ENCODE data around the gene NDUFA8. TPM values are rescaled to one million over a fixed set of nuclear protein-coding genes. Genes with fewer than 3 reads are reported as not detected.
A peak's percentile ranks its signal among the peaks of the same experiment; 100 is the strongest.

NDUFA8 gene
- total RNA-seq (43.7 TPM), polyA plus RNA-seq (ENCODE audit: insufficient read depth in 1 of 8, insufficient read length in 8 of 8, low replicate concordance in 1 of 8) (10 to 100 TPM; 62.1 to 71.1 (median 65.1) TPM)
- long read RNA-seq, donor 1, transcript NDUFA8-201 (4 exons, 844 nt), result major isoform, 29 of 39 reads
- long read RNA-seq, donor 1, partial matches to known transcripts, result 10 of 39 reads
- long read RNA-seq, donor 1, other reads (novel, unspliced or antisense), result 0 of 39 reads
- long read RNA-seq, donor 2, transcript NDUFA8-201 (4 exons, 844 nt), result major isoform, 6 of 6 reads
- long read RNA-seq, donor 2, partial matches to known transcripts, result 0 of 6 reads
- long read RNA-seq, donor 2, other reads (novel, unspliced or antisense), result 0 of 6 reads
- long read RNA-seq, donor 3, transcript NDUFA8-201 (4 exons, 844 nt), result major isoform, 45 of 53 reads
- long read RNA-seq, donor 3, partial matches to known transcripts, result 8 of 53 reads
- long read RNA-seq, donor 3, other reads (novel, unspliced or antisense), result 0 of 53 reads
- long read RNA-seq, donor 4, transcript NDUFA8-201 (4 exons, 844 nt), result major isoform, 38 of 38 reads
- long read RNA-seq, donor 4, partial matches to known transcripts, result 0 of 38 reads
- long read RNA-seq, donor 4, other reads (novel, unspliced or antisense), result 0 of 38 reads
- long read RNA-seq, donor 5, transcript NDUFA8-201 (4 exons, 844 nt), result major isoform, 111 of 162 reads
- long read RNA-seq, donor 5, partial matches to known transcripts, result 46 of 162 reads
- long read RNA-seq, donor 5, other reads (novel, unspliced or antisense), result 5 of 162 reads
- long read RNA-seq, donor 6, transcript NDUFA8-201 (4 exons, 844 nt), result major isoform, 113 of 159 reads
- long read RNA-seq, donor 6, partial matches to known transcripts, result 41 of 159 reads
- long read RNA-seq, donor 6, other reads (novel, unspliced or antisense), result 5 of 159 reads
- long read RNA-seq, donor 7, transcript NDUFA8-201 (4 exons, 844 nt), result major isoform, 77 of 100 reads
- long read RNA-seq, donor 7, partial matches to known transcripts, result 23 of 100 reads
- long read RNA-seq, donor 7, other reads (novel, unspliced or antisense), result 0 of 100 reads
- long read RNA-seq, donor 8, transcript NDUFA8-201 (4 exons, 844 nt), result major isoform, 40 of 56 reads
- long read RNA-seq, donor 8, partial matches to known transcripts, result 16 of 56 reads
- long read RNA-seq, donor 8, other reads (novel, unspliced or antisense), result 0 of 56 reads
- long read RNA-seq, donor 9, transcript NDUFA8-201 (4 exons, 844 nt), result major isoform, 47 of 69 reads
- long read RNA-seq, donor 9, partial matches to known transcripts, result 22 of 69 reads
- long read RNA-seq, donor 9, other reads (novel, unspliced or antisense), result 0 of 69 reads
- long read RNA-seq, donor 10, transcript NDUFA8-201 (4 exons, 844 nt), result major isoform, 80 of 108 reads
- long read RNA-seq, donor 10, partial matches to known transcripts, result 28 of 108 reads
- long read RNA-seq, donor 10, other reads (novel, unspliced or antisense), result 0 of 108 reads
- long read RNA-seq, donor 11, transcript NDUFA8-201 (4 exons, 844 nt), result major isoform, 61 of 76 reads
- long read RNA-seq, donor 11, partial matches to known transcripts, result 15 of 76 reads
- long read RNA-seq, donor 11, other reads (novel, unspliced or antisense), result 0 of 76 reads

- H3K4me3 ChIP-seq (ENCODE audit: low read length), result peak within 1 kb of the TSS; percentile 95
- H3K9me3 ChIP-seq (replicated peaks; ENCODE audit: control insufficient read depth, low read depth, low read length), result peaks cover 5% of the 10 kb centered on the region
- H3K36me3 ChIP-seq (ENCODE audit: control insufficient read depth, insufficient read depth, low read length), result peaks cover 2% of the 10 kb centered on the region
- DNase-seq, result peak; percentile 98
- H3K4me1 ChIP-seq (ENCODE audit: control insufficient read depth, insufficient read depth, low read length), result peaks cover 7% of the 10 kb centered on the region
- peaks cover 1% of the 10 kb centered on the region for H3K27me3 ChIP-seq (ENCODE audit: control insufficient read depth, insufficient read depth, low read length)
- 1% methylated on average over 43 of the region's 56 CpGs for WGBS (ENCODE audit: insufficient coverage)
- peak within 1 kb of the TSS; percentile 77 for H3K27ac ChIP-seq (ENCODE audit: low read length)
Observed at GRCh38 chr9:122159026-122159924, at the start of gene NDUFA8, which contains the start of gene MORN5. Gene NDUFA8 (minus strand): TSS chr9:122159779. CDS start chr9:122159677, 102 bp downstream. Gene MORN5 (plus strand): TSS chr9:122159908. CDS start chr9:122159973, 65 bp downstream.

GRCh38 chr9:122207096-122207495, 47.5 kb upstream of the NDUFA8 start:
- Histone ChIP-seq H3K9me3 (replicated peaks; ENCODE audit: control insufficient read depth, low read depth, low read length) (no peaks in the 10 kb centered on the region), H3K36me3 (ENCODE audit: control insufficient read depth, insufficient read depth, low read length) (no peaks in the 10 kb centered on the region), H3K27ac (ENCODE audit: low read length) (no peak overlapping the region), H3K27me3 (ENCODE audit: control insufficient read depth, insufficient read depth, low read length) (peaks cover 15% of the 10 kb centered on the region), H3K4me3 (ENCODE audit: low read length) (no peak overlapping the region), H3K4me1 (ENCODE audit: control insufficient read depth, insufficient read depth, low read length) (peaks cover 39% of the 10 kb centered on the region)
- no peak for DNase-seq
- 53% methylated on average over 8 of the region's 9 CpGs for WGBS (ENCODE audit: insufficient coverage)

- no peak overlapping the region for H3K4me3 ChIP-seq (ENCODE audit: low read length)
- no peaks in the 10 kb centered on the region for H3K9me3 ChIP-seq (replicated peaks; ENCODE audit: control insufficient read depth, low read depth, low read length)
- no peak overlapping the region for H3K27ac ChIP-seq (ENCODE audit: low read length)
- no peaks in the 10 kb centered on the region for H3K36me3 ChIP-seq (ENCODE audit: control insufficient read depth, insufficient read depth, low read length)
- H3K4me1 ChIP-seq (ENCODE audit: control insufficient read depth, insufficient read depth, low read length), result peaks cover 45% of the 10 kb centered on the region
- H3K27me3 ChIP-seq (ENCODE audit: control insufficient read depth, insufficient read depth, low read length), result peaks cover 9% of the 10 kb centered on the region
- DNase-seq, result peak; percentile 65
- WGBS (ENCODE audit: insufficient coverage), result 57% methylated on average over 8 of the region's 9 CpGs
Observed at GRCh38 chr9:122206118-122207046, 46.8 kb upstream of the NDUFA8 start.

GRCh38 chr9:122205176-122205575, 45.6 kb upstream of the NDUFA8 start:
- H3K36me3 ChIP-seq (ENCODE audit: control insufficient read depth, insufficient read depth, low read length), result no peaks in the 10 kb centered on the region
- H3K4me3 ChIP-seq (ENCODE audit: low read length), result no peak overlapping the region
- 91% methylated on average over 6 of the region's 8 CpGs for WGBS (ENCODE audit: insufficient coverage)
- no peaks in the 10 kb centered on the region for H3K9me3 ChIP-seq (replicated peaks; ENCODE audit: control insufficient read depth, low read depth, low read length)
- H3K4me1 ChIP-seq (ENCODE audit: control insufficient read depth, insufficient read depth, low read length), result peaks cover 47% of the 10 kb centered on the region
- no peak overlapping the region for H3K27ac ChIP-seq (ENCODE audit: low read length)
- peaks cover 5% of the 10 kb centered on the region for H3K27me3 ChIP-seq (ENCODE audit: control insufficient read depth, insufficient read depth, low read length)
- no peak for DNase-seq

GRCh38 chr9:122204491-122204890, 44.9 kb upstream of the NDUFA8 start:
- H3K36me3 ChIP-seq (ENCODE audit: control insufficient read depth, insufficient read depth, low read length), result no peaks in the 10 kb centered on the region
- peaks cover 5% of the 10 kb centered on the region for H3K27me3 ChIP-seq (ENCODE audit: control insufficient read depth, insufficient read depth, low read length)
- DNase-seq, result no peak
- no peak overlapping the region for H3K4me3 ChIP-seq (ENCODE audit: low read length)
- H3K27ac ChIP-seq (ENCODE audit: low read length), result peak overlapping the region; percentile 37
- 61% methylated on average over 12 of the region's 12 CpGs for WGBS (ENCODE audit: insufficient coverage)
- no peaks in the 10 kb centered on the region for H3K9me3 ChIP-seq (replicated peaks; ENCODE audit: control insufficient read depth, low read depth, low read length)
- peaks cover 47% of the 10 kb centered on the region for H3K4me1 ChIP-seq (ENCODE audit: control insufficient read depth, insufficient read depth, low read length)

GRCh38 chr9:122204055-122204454, 44.5 kb upstream of the NDUFA8 start:
- no peak overlapping the region for H3K4me3 ChIP-seq (ENCODE audit: low read length)
- H3K27ac ChIP-seq (ENCODE audit: low read length), result peak overlapping the region; percentile 37
- DNase-seq, result peak; percentile 83
- H3K36me3 ChIP-seq (ENCODE audit: control insufficient read depth, insufficient read depth, low read length), result no peaks in the 10 kb centered on the region
- WGBS (ENCODE audit: insufficient coverage), result 38% methylated on average over 5 of the region's 5 CpGs
- H3K27me3 ChIP-seq (ENCODE audit: control insufficient read depth, insufficient read depth, low read length), result peaks cover 3% of the 10 kb centered on the region
- peaks cover 47% of the 10 kb centered on the region for H3K4me1 ChIP-seq (ENCODE audit: control insufficient read depth, insufficient read depth, low read length)
- H3K9me3 ChIP-seq (replicated peaks; ENCODE audit: control insufficient read depth, low read depth, low read length), result no peaks in the 10 kb centered on the region

GRCh38 chr9:122202111-122202510, 42.5 kb upstream of the NDUFA8 start:
- no peaks in the 10 kb centered on the region for H3K9me3 ChIP-seq (replicated peaks; ENCODE audit: control insufficient read depth, low read depth, low read length)
- no peaks in the 10 kb centered on the region for H3K36me3 ChIP-seq (ENCODE audit: control insufficient read depth, insufficient read depth, low read length)
- peaks cover 6% of the 10 kb centered on the region for H3K27me3 ChIP-seq (ENCODE audit: control insufficient read depth, insufficient read depth, low read length)
- WGBS (ENCODE audit: insufficient coverage), result 74% methylated on average over 2 of the region's 3 CpGs
- peaks cover 49% of the 10 kb centered on the region for H3K4me1 ChIP-seq (ENCODE audit: control insufficient read depth, insufficient read depth, low read length)
- no peak overlapping the region for H3K4me3 ChIP-seq (ENCODE audit: low read length)
- no peak for DNase-seq
- no peak overlapping the region for H3K27ac ChIP-seq (ENCODE audit: low read length)

GRCh38 chr9:122201641-122202040, 42.1 kb upstream of the NDUFA8 start:
- Histone ChIP-seq H3K9me3 (replicated peaks; ENCODE audit: control insufficient read depth, low read depth, low read length) (no peaks in the 10 kb centered on the region), H3K36me3 (ENCODE audit: control insufficient read depth, insufficient read depth, low read length) (no peaks in the 10 kb centered on the region), H3K27ac (ENCODE audit: low read length) (no peak overlapping the region), H3K27me3 (ENCODE audit: control insufficient read depth, insufficient read depth, low read length) (peaks cover 3% of the 10 kb centered on the region), H3K4me3 (ENCODE audit: low read length) (no peak overlapping the region), H3K4me1 (ENCODE audit: control insufficient read depth, insufficient read depth, low read length) (peaks cover 44% of the 10 kb centered on the region)
- no peak for DNase-seq
- 100% methylated on average over 1 of the region's 1 CpG for WGBS (ENCODE audit: insufficient coverage)

All from muscle of leg (tissue), 16 donors.